Measurements from ENCODE around the gene PLCH1. TPM values are rescaled to one million over a fixed set of nuclear protein-coding genes. Genes with fewer than 3 reads are reported as not detected.

The PLCH1 gene
- total RNA-seq, 1 donor from 2014 or later: 32.0 TPM

DNA sequence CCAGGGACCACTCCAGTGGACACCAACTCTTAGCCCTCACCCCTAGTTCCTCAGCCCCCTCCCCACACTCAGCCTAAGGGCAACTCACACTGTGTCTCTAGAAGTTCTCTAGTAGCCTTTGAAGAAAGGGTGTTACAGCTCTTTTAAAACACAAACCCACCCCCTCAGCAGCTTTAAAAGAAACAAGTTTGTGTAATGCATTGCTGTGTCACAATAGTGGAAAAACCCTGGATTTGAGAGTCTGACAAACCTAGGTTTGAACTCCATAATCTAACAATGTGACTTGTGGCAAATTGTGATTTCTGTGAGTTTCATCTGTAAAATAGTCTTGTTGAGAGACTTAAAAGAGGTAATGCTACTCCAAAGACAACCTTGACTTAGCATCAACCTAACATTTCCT is 54.0 kb downstream of the PLCH1 start:
- Mint-ChIP-seq H3K36me3 (peaks cover 41% of the 10 kb centered on the region), H3K9me3 (peaks cover 7% of the 10 kb centered on the region), H3K27me3 (ENCODE audit: insufficient read depth, low read depth) (no peaks in the 10 kb centered on the region), H3K27ac (no peak overlapping the region), H3K4me1 (peaks cover 13% of the 10 kb centered on the region), H3K4me3 (no peak overlapping the region)
- no peak for DNase-seq (ENCODE audit: low spot score)
- Histone ChIP-seq H3F3A (ENCODE audit: low read depth) (no peaks in the 10 kb centered on the region), H3K9ac (no peak overlapping the region), H3K27ac (no peak overlapping the region), H3K36me3 (peaks cover 7% of the 10 kb centered on the region), H2AFZ (replicated peaks) (no peak overlapping the region), H3K27me3 (no peaks in the 10 kb centered on the region), H3K4me2 (no peak overlapping the region), H3K4me3 (no peak overlapping the region), H3K9me3 (ENCODE audit: low read depth) (no peaks in the 10 kb centered on the region), H3K79me2 (ENCODE audit: low read depth) (peaks cover 11% of the 10 kb centered on the region), H4K20me1 (ENCODE audit: low read depth) (peaks cover 6% of the 10 kb centered on the region), H3K4me1 (peaks cover 13% of the 10 kb centered on the region)
- TF ChIP-seq EZH2phosphoT487 (IDR thresholded peaks at IDR 0.05) (no peak), CTCF (IDR thresholded peaks at IDR 0.05) (no peak), EZH2 (IDR thresholded peaks at IDR 0.05) (no peak)

DNA sequence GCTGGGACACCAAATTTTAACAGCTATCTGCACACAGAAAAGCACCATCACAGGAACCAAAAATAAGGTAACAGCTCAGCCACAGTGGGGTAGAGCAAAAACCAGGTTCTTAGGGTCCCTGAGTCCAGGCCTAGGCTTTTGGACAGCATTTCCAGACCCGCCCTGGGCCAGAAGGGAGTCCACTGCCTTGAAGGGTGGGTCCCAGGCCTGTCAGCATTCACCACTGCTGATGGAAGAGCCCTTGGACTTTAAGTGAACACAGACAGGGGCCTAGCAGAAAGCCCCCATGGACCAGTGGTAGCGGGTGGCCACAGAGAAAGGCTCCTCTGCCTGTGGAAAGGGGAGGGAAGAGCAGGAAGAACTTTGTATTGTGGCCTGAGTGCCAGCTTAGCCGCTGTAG is 56.4 kb downstream of the PLCH1 start:
- Histone ChIP-seq H2AFZ (replicated peaks) (no peak overlapping the region), H3K27ac (no peak overlapping the region), H3K9me3 (ENCODE audit: low read depth) (no peaks in the 10 kb centered on the region), H3K4me2 (no peak overlapping the region), H3K9ac (no peak overlapping the region), H4K20me1 (ENCODE audit: low read depth) (peaks cover 6% of the 10 kb centered on the region), H3K27me3 (no peaks in the 10 kb centered on the region), H3K4me1 (peaks cover 13% of the 10 kb centered on the region), H3K79me2 (ENCODE audit: low read depth) (peaks cover 11% of the 10 kb centered on the region), H3K36me3 (peaks cover under 1% of the 10 kb centered on the region), H3F3A (ENCODE audit: low read depth) (no peaks in the 10 kb centered on the region), H3K4me3 (no peak overlapping the region)
- Mint-ChIP-seq H3K4me3 (no peak overlapping the region), H3K4me1 (peaks cover 18% of the 10 kb centered on the region), H3K27ac (no peak overlapping the region), H3K9me3 (peaks cover 5% of the 10 kb centered on the region), H3K36me3 (peaks cover 36% of the 10 kb centered on the region), H3K27me3 (ENCODE audit: insufficient read depth, low read depth) (no peaks in the 10 kb centered on the region)
- no peak for DNase-seq (ENCODE audit: low spot score)
- TF ChIP-seq CTCF (IDR thresholded peaks at IDR 0.05): no peak
- TF ChIP-seq EZH2 (IDR thresholded peaks at IDR 0.05): no peak
- TF ChIP-seq EZH2phosphoT487 (IDR thresholded peaks at IDR 0.05): no peak

- Histone ChIP-seq H3K4me1 (peaks cover 20% of the 10 kb centered on the region), H3K9ac (no peak overlapping the region), H3K9me3 (ENCODE audit: low read depth) (no peaks in the 10 kb centered on the region), H3K36me3 (no peaks in the 10 kb centered on the region), H2AFZ (replicated peaks) (no peak overlapping the region), H3K4me2 (no peak overlapping the region), H3F3A (ENCODE audit: low read depth) (no peaks in the 10 kb centered on the region), H3K4me3 (no peak overlapping the region), H3K27me3 (no peaks in the 10 kb centered on the region), H3K27ac (no peak overlapping the region), H3K79me2 (ENCODE audit: low read depth) (peaks cover 21% of the 10 kb centered on the region), H4K20me1 (ENCODE audit: low read depth) (no peaks in the 10 kb centered on the region)
- Mint-ChIP-seq H3K27me3 (ENCODE audit: insufficient read depth, low read depth) (peaks cover 2% of the 10 kb centered on the region), H3K36me3 (peaks cover 19% of the 10 kb centered on the region), H3K4me1 (peaks cover 29% of the 10 kb centered on the region), H3K4me3 (no peak overlapping the region), H3K9me3 (no peaks in the 10 kb centered on the region), H3K27ac (no peak overlapping the region)
- DNase-seq (ENCODE audit: low spot score): no peak
- TF ChIP-seq CTCF (IDR thresholded peaks at IDR 0.05): no peak
- no peak for TF ChIP-seq EZH2phosphoT487 (IDR thresholded peaks at IDR 0.05)
- TF ChIP-seq EZH2 (IDR thresholded peaks at IDR 0.05): no peak
Measured at GRCh38 chr3:155683344-155683720, 61.5 kb downstream of the PLCH1 start.

All from neural progenitor cell (in vitro differentiated cells).